Measurements from ENCODE around the gene CEP72. TPM values are rescaled to one million over a fixed set of nuclear protein-coding genes. Genes with fewer than 3 reads are reported as not detected.

The CEP72 gene
- total and polyA plus RNA-seq, 11 donors, result 0.58 to 4.1 (median 1.6) TPM

DNA sequence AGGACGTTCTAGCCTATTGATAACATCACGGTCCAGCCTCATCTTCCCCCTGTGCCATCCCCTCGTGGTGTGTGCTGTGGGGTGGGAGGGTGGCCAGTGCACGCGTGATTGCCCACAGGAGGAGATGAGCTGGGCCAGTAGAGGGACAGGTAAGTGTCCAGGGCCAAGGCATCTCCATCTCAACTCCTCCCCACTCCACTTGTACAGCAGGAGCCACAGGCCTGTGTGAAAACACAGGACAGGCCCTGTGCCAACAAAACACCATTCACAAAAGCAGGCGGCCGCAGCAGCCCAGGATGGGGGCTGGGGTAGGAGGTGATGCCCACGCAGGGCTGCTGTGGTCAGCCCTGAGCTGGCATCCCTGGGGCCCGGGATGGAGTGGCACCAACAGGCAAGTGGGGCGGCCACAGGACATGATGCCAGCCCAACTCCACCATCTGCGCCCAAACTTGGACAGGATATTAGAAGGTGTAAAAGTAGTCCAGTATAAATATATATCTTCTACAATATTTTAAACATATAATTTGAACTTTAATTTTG, 48.4 kb downstream of the CEP72 start:
- WGBS, 4 donors, result 95 to 98% (median 96%) methylated on average over 10 to 11 of the region's 11 CpGs
- intact Hi-C loops (cut with DNase I), result no loop called here
- Histone ChIP-seq H3K36me3 (peaks cover 0 to 64% (median 22%) of the 10 kb centered on the region in 9 donors), H3K27ac (no peak overlapping the region), H3K27me3 (no peaks in the 10 kb centered on the region), H3K4me3 (no peak overlapping the region), H3K4me1 (no peaks in the 10 kb centered on the region), H3K9me3 (peaks cover 0 to 14% (median 0%) of the 10 kb centered on the region in 12 donors)
- DNase-seq (peak in 2 of 5 donors; percentile 18 to 25), ATAC-seq (no peak)
- TF ChIP-seq POLR2A (IDR thresholded peaks at IDR 0.05), result no peak
- TF ChIP-seq CTCF (IDR thresholded peaks at IDR 0.05), result no peak

DNA sequence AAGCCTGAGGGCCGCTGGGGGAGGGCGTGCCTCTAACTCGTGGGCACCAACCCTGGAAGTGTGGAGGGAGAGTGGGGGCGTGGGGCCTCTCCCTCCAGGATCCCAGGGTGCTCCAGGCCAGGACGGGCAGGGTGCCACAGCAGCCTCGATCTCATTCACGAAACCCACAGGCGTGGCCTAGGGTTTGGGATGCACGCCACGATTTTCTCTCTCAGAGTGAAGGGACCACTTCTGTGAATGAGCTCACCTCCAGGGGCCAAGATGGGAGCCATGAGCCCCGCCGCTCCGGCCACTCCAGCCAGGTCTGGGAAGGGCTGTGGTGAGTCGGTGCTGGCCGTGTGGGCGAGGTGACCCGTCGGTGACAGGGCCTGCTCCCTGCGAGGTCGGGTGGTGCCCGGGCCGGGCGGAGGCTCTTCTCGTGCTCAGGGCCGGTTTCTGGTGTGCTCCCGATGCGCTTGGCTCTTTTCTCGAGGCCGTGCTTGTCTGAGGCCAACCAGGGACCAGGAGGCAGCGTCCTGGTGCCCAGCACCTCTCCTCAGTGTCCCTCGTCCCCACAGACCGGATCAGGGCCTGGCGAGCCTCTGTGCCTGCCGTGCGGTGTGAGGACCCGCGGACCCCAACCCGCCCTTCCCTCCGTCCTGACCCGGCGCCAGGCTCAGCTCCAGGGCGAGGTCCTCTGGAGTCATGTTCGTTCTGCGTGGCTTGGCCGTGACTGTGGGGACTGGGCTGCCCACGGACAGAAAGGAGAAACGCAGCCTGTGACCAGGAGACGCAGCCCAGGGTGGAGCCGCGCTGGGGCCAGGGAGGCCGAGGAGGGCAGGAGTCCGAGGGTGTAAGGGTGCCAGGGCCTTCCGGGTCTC, 50.0 kb downstream of the CEP72 start:
- H3K4me3 ChIP-seq, result no peak overlapping the region
- DNase-seq (peak in 1 of 5 donors; percentile 55), ATAC-seq (peak in 1 of 4 donors; percentile 5)
- intact Hi-C loops (cut with DNase I), result no loop called here
- 96 to 98% (median 98%) methylated on average over 23 to 53 of the region's 53 CpGs for WGBS, 4 donors
- H3K9me3 ChIP-seq, result peaks cover 0 to 13% (median 0%) of the 10 kb centered on the region in 12 donors
- H3K36me3 ChIP-seq, result peaks cover 0 to 61% (median 22%) of the 10 kb centered on the region in 9 donors
- no peak overlapping the region for H3K27ac ChIP-seq
- TF ChIP-seq CTCF (IDR thresholded peaks at IDR 0.05) (no peak), POLR2A (IDR thresholded peaks at IDR 0.05) (no peak)
- no peaks in the 10 kb centered on the region for H3K27me3 ChIP-seq
- H3K4me1 ChIP-seq, result no peaks in the 10 kb centered on the region

- TF ChIP-seq POLR2A (IDR thresholded peaks at IDR 0.05) (no peak), CTCF (IDR thresholded peaks at IDR 0.05) (no peak)
- Histone ChIP-seq H3K9me3 (peaks cover 0 to 5% (median 0%) of the 10 kb centered on the region in 12 donors), H3K27ac (no peak overlapping the region), H3K36me3 (peaks cover 0 to 53% (median 21%) of the 10 kb centered on the region in 9 donors), H3K27me3 (no peaks in the 10 kb centered on the region), H3K4me3 (no peak overlapping the region), H3K4me1 (no peaks in the 10 kb centered on the region)
- 96 to 98% (median 98%) methylated on average over 56 of the region's 56 CpGs for WGBS, 4 donors
- peak in 3 of 5 donors; percentile 11 to 47 (median 27) for DNase-seq
- intact Hi-C loops (cut with DNase I), result no loop called here
- no peak for ATAC-seq
Measured at GRCh38 chr5:662751-663435, 50.8 kb downstream of the CEP72 start.

Data from heart left ventricle (tissue), 16 donors.